ENCODE data around the gene PCDHGA5. TPM values are rescaled to one million over a fixed set of nuclear protein-coding genes. Genes with fewer than 3 reads are reported as not detected.

Gene PCDHGA5
- total RNA-seq, 1 experiment from 2014 or later = 2.0 TPM

DNA sequence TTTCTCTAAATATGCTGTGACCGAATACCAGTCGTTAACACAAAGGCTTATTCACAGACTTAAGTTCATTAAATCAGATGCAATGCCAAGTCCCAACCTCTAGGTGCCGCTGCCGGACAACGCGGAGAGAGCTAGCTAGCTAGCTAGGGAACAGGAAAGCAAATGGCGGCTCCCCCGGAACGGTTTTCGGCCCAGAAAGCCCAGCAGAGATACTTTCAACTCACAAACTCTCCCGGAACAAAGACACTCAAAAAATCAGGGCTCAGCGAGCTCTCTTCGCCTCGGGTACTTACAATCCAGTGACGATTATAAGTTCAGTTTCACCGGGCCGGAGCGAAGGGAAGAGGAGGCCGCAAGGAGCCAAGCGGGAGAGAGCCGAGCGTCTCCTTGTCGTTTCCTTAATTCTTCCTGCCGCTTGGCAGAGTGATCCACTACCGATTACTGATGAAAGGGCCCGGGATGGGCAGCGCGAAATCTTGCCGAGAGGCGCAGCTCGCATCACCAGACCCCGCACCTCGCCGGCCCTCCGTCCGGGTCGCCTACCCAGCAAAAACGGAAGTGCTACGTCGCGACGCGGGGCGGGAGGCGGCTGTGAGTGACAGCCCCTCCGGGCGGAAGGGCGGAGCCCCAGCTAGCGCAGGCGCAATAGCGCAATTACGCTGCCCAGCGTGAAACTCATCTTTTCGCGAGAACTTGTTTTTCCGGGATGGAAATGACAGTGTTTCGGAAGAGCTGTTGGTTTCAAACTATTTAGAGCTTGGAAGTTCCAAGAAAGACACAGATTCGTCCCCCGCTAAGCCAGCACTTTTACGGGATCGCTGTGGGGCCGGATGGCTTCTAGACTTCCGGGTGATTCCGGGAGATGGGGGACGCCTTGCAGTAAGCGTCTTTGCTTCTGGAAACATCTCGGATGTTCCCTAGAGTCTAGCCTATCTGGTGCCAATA, 43.5 kb upstream of the PCDHGA5 start, which contains the start of gene TAF7 (continued):
- TF ChIP-seq NR3C1 (CRISPR knock-in tag; conservative IDR thresholded peaks at IDR 0.05; ENCODE audit: low read depth) (no peak), EMX1 (CRISPR knock-in tag; IDR thresholded peaks at IDR 0.05) (no peak), ATF3 (CRISPR knock-in tag; conservative IDR thresholded peaks at IDR 0.05) (no peak), E2F1 (CRISPR knock-in tag; IDR thresholded peaks at IDR 0.05) (no peak), NR1H2 (CRISPR knock-in tag; IDR thresholded peaks at IDR 0.05) (0 out of 2 replicates have a peak, but pooled peaks have one; percentile 48), NFE2L1 (CRISPR knock-in tag; IDR thresholded peaks at IDR 0.05) (0 out of 2 replicates have a peak, but pooled peaks have one; percentile 28), NFATC4 (CRISPR knock-in tag; IDR thresholded peaks at IDR 0.05) (no peak), ZNF219 (CRISPR knock-in tag; IDR thresholded peaks at IDR 0.05; ENCODE audit: borderline replicate concordance) (no peak), SMAD4 (CRISPR knock-in tag; IDR thresholded peaks at IDR 0.05) (no peak), GABPB1 (CRISPR knock-in tag; IDR thresholded peaks at IDR 0.05) (peak; percentile 44; the same call in 1 of the 2 replicates), TEAD4 (CRISPR knock-in tag; IDR thresholded peaks at IDR 0.05) (0 out of 2 replicates have a peak, but pooled peaks have one; percentile 44), OVOL2 (CRISPR knock-in tag; IDR thresholded peaks at IDR 0.05; ENCODE audit: borderline replicate concordance) (no peak), AFF4 (CRISPR knock-in tag; IDR thresholded peaks at IDR 0.05; ENCODE audit: borderline replicate concordance) (no peak), ZBTB21 (CRISPR knock-in tag; IDR thresholded peaks at IDR 0.05; ENCODE audit: borderline replicate concordance) (no peak), STAT6 (CRISPR knock-in tag; conservative IDR thresholded peaks at IDR 0.05; ENCODE audit: low read depth) (no peak), AR (CRISPR knock-in tag; IDR thresholded peaks at IDR 0.05) (no peak), ZNF396 (CRISPR knock-in tag; IDR thresholded peaks at IDR 0.05; ENCODE audit: borderline replicate concordance) (no peak), ZNF138 (CRISPR knock-in tag; conservative IDR thresholded peaks at IDR 0.05) (no peak), KAT7 (CRISPR knock-in tag; IDR thresholded peaks at IDR 0.05; ENCODE audit: borderline replicate concordance) (no peak)
- TF ChIP-seq, protein P1, sequence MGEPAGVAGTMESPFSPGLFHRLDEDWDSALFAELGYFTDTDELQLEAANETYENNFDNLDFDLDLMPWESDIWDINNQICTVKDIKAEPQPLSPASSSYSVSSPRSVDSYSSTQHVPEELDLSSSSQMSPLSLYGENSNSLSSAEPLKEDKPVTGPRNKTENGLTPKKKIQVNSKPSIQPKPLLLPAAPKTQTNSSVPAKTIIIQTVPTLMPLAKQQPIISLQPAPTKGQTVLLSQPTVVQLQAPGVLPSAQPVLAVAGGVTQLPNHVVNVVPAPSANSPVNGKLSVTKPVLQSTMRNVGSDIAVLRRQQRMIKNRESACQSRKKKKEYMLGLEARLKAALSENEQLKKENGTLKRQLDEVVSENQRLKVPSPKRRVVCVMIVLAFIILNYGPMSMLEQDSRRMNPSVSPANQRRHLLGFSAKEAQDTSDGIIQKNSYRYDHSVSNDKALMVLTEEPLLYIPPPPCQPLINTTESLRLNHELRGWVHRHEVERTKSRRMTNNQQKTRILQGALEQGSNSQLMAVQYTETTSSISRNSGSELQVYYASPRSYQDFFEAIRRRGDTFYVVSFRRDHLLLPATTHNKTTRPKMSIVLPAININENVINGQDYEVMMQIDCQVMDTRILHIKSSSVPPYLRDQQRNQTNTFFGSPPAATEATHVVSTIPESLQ (CRISPR knock-in tag; IDR thresholded peaks at IDR 0.05) = no peak
- TF ChIP-seq, protein P2, sequence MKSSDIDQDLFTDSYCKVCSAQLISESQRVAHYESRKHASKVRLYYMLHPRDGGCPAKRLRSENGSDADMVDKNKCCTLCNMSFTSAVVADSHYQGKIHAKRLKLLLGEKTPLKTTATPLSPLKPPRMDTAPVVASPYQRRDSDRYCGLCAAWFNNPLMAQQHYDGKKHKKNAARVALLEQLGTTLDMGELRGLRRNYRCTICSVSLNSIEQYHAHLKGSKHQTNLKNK (CRISPR knock-in tag; IDR thresholded peaks at IDR 0.05) = no peak
- TF ChIP-seq, protein P3, sequence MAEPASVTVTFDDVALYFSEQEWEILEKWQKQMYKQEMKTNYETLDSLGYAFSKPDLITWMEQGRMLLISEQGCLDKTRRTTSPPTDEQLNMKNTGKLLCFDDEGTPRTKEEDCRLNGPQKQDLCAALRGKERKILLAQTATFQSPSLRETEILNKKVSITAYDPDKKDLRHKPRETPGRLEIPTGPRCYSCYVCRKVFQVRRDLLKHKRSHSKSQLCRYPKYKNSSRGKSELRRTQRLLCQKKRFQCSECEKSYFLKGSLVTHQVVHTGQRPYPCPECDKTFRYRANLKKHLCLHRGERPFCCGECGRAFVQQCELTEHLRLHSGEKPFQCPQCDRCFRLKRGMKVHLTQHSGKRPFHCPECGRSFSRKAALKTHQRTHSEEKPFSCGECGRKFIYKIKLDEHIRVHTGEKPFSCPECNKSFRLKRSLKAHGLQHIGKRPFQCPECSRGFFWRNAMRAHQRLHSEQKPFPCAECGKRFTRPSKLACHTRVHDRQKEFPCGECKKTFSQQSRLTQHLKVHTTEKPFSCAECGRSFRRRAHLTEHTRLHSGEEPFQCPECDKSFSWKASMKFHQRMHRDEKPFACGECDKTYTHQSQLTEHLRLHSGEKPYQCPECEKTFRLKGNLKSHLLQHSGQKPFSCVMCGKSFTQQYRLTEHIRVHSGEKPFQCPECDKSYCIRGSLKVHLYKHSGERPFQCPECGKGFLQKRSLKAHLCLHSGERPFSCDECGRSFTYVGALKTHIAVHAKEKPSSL (CRISPR knock-in tag; conservative IDR thresholded peaks at IDR 0.05) = no peak
